Type B pancreatic cell (in vitro differentiated cells): ENCODE measurements around the gene CT55. TPM values are rescaled to one million over a fixed set of nuclear protein-coding genes. Genes with fewer than 3 reads are reported as not detected.
A peak's percentile ranks its signal among the peaks of the same experiment; 100 is the strongest.
"Not testable (repeated sequence)": the region's sequence is repeated elsewhere in the genome, so short reads cannot be mapped to it uniquely, and the experiment has no call there.

Experiments used
- DNase-seq: peaks from one replicate; pipeline ENCODE4 v3.0.0; 2021; ENCODE audit warnings: mixed read lengths; ENCODE audit not compliant: unreplicated experiment; ENCODE audit errors: extremely low spot score
- H3K27ac Mint-ChIP-seq: 2 replicates; pipeline ENCODE4 v1.8.0; 2021; ENCODE audit warnings: mild to moderate bottlenecking, mixed read lengths
- H3K27me3 Mint-ChIP-seq: 2 replicates; pipeline ENCODE4 v1.8.0; 2021; ENCODE audit warnings: mixed read lengths
- H3K36me3 Mint-ChIP-seq: 2 replicates; pipeline ENCODE4 v1.8.0; 2021; ENCODE audit warnings: mixed read lengths
- H3K4me1 Mint-ChIP-seq: one replicate; pipeline ENCODE4 v1.8.0; 2021; ENCODE audit warnings: mixed read lengths; ENCODE audit not compliant: unreplicated experiment
- H3K4me3 Mint-ChIP-seq: 2 replicates; pipeline ENCODE4 v1.8.0; 2021; ENCODE audit warnings: mild to moderate bottlenecking, mixed read lengths
- H3K9me3 Mint-ChIP-seq: 2 replicates; pipeline ENCODE4 v1.8.0; 2021; ENCODE audit warnings: mixed read lengths
- total RNA-seq: library from RNA; stranded (reverse); gene quantifications from 2 replicates; pipeline ENCODE4 v1.2.1, GENCODE V29; 2021; ENCODE audit warnings: low replicate concordance
- TF ChIP-seq, protein P1 (sequence below): fragments of 200-600 bp; sonication (generic); conservative IDR thresholded peaks from 2 replicates; pipeline ENCODE4 v1.5.0; 2021; ENCODE audit warnings: antibody characterized with exemption, mild to moderate bottlenecking

Gene CT55
- total RNA-seq, 1 donor from 2014 or later, result not detected

- no peak for DNase-seq
- peaks cover 5% of the 10 kb centered on the region for H3K27me3 Mint-ChIP-seq
- H3K4me1 Mint-ChIP-seq, result no peaks in the 10 kb centered on the region
- H3K9me3 Mint-ChIP-seq, result no peaks in the 10 kb centered on the region
- no peaks in the 10 kb centered on the region for H3K36me3 Mint-ChIP-seq
- TF ChIP-seq, protein P1, sequence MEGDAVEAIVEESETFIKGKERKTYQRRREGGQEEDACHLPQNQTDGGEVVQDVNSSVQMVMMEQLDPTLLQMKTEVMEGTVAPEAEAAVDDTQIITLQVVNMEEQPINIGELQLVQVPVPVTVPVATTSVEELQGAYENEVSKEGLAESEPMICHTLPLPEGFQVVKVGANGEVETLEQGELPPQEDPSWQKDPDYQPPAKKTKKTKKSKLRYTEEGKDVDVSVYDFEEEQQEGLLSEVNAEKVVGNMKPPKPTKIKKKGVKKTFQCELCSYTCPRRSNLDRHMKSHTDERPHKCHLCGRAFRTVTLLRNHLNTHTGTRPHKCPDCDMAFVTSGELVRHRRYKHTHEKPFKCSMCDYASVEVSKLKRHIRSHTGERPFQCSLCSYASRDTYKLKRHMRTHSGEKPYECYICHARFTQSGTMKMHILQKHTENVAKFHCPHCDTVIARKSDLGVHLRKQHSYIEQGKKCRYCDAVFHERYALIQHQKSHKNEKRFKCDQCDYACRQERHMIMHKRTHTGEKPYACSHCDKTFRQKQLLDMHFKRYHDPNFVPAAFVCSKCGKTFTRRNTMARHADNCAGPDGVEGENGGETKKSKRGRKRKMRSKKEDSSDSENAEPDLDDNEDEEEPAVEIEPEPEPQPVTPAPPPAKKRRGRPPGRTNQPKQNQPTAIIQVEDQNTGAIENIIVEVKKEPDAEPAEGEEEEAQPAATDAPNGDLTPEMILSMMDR, result no peak
- no peak overlapping the region for H3K4me3 Mint-ChIP-seq
- H3K27ac Mint-ChIP-seq, result no peak overlapping the region
These were observed 22.5 kb upstream of the CT55 start for GRCh38 chrX:135193740-135194139.

DNA sequence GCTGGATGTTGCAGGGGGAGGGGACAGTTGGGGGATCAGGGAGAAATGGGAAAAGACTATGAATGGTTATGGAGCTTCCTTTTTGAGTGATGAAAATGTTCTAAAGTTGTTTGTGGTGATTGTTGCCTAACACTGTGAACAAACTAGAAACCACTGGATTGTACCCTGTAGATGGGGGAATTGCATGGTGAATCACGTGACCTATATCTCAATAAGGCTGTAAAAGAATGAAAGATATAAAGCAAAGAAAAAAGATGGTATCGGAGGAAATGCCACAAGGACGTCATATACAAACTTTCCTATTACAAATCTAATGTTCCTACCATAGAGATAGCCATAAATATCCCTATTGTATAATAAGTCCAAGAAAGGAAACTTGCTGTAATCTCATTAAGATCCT is 20.6 kb upstream of the CT55 start:
- no peak overlapping the region for H3K4me3 Mint-ChIP-seq
- peaks cover 5% of the 10 kb centered on the region for H3K27me3 Mint-ChIP-seq
- no peaks in the 10 kb centered on the region for H3K9me3 Mint-ChIP-seq
- H3K36me3 Mint-ChIP-seq, result no peaks in the 10 kb centered on the region
- H3K4me1 Mint-ChIP-seq, result no peaks in the 10 kb centered on the region
- no peak for DNase-seq
- TF ChIP-seq, protein P1, result no peak
- H3K27ac Mint-ChIP-seq, result no peak overlapping the region

- no peak for DNase-seq
- H3K4me3 Mint-ChIP-seq, result no peak overlapping the region
- H3K4me1 Mint-ChIP-seq, result no peaks in the 10 kb centered on the region
- TF ChIP-seq, protein P1, result peak; percentile 71
- H3K36me3 Mint-ChIP-seq, result no peaks in the 10 kb centered on the region
- H3K27ac Mint-ChIP-seq, result no peak overlapping the region
- no peaks in the 10 kb centered on the region for H3K9me3 Mint-ChIP-seq
- peaks cover 5% of the 10 kb centered on the region for H3K27me3 Mint-ChIP-seq
These were observed 14.7 kb upstream of the CT55 start for GRCh38 chrX:135185795-135186443.

- no peak overlapping the region for H3K27ac Mint-ChIP-seq
- H3K9me3 Mint-ChIP-seq, result no peaks in the 10 kb centered on the region
- no peaks in the 10 kb centered on the region for H3K36me3 Mint-ChIP-seq
- no peaks in the 10 kb centered on the region for H3K4me1 Mint-ChIP-seq
- DNase-seq, result no peak
- H3K4me3 Mint-ChIP-seq, result no peak overlapping the region
- TF ChIP-seq, protein P1, result no peak
- H3K27me3 Mint-ChIP-seq, result no peaks in the 10 kb centered on the region
These were observed 7.4 kb upstream of the CT55 start for GRCh38 chrX:135178636-135179035.

- no peaks in the 10 kb centered on the region for H3K4me1 Mint-ChIP-seq
- no peak for DNase-seq
- TF ChIP-seq, protein P1, result no peak
- no peaks in the 10 kb centered on the region for H3K9me3 Mint-ChIP-seq
- no peak overlapping the region for H3K4me3 Mint-ChIP-seq
- H3K36me3 Mint-ChIP-seq, result no peaks in the 10 kb centered on the region
- no peaks in the 10 kb centered on the region for H3K27me3 Mint-ChIP-seq
- H3K27ac Mint-ChIP-seq, result no peak overlapping the region
These were observed 730 bp downstream of the CT55 start for GRCh38 chrX:135170468-135170867.

DNA sequence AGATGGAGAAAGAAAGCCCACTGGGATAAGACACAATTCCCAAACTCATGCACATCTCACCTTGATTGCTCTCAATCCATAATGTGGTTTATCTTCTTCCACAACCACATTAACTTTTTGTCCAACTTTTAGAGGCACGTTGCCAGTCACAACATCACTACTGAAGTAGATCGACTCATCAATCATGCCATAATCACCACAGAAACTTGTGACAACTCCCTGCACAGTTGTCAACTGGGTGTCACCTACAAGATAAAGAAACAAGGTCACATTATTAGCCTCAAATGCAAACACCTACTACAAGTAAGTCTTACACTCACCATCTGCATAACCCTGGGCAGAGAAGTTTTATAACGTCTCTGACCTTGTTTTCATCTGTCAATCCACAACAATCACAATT is 1.7 kb downstream of the CT55 start:
- not testable (repeated sequence) for H3K9me3 Mint-ChIP-seq, H3K27ac Mint-ChIP-seq

More for the DNA sequence above, 1.7 kb downstream of the CT55 start:
- not testable (repeated sequence) for DNase-seq, H3K27me3 Mint-ChIP-seq, H3K4me1 Mint-ChIP-seq, H3K4me3 Mint-ChIP-seq, H3K36me3 Mint-ChIP-seq
